ENCODE results near the gene NCKAP5. TPM values are rescaled to one million over a fixed set of nuclear protein-coding genes. Genes with fewer than 3 reads are reported as not detected.

NCKAP5 gene
- total and polyA plus RNA-seq, 11 donors: 0.51 to 10.5 (median 5.2) TPM

DNA sequence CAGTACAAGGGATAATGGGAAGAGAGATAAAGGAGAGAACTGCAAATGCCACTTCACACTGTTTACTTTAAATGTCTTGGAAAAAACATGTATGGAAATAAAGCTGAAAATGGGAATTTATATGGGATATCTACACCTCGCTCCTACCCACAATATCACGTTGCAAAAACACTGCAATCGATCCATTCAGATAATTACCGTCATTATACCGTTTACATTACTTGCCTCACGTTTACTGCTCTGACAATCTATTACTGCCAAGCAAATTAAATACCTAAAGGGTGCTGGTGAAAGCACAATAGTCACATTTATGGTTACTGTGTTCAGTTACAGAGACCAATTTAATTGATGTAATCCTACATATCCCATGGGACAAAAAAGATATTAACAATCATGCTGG lies 683.6 kb downstream of the NCKAP5 start:
- TF ChIP-seq, protein P1, sequence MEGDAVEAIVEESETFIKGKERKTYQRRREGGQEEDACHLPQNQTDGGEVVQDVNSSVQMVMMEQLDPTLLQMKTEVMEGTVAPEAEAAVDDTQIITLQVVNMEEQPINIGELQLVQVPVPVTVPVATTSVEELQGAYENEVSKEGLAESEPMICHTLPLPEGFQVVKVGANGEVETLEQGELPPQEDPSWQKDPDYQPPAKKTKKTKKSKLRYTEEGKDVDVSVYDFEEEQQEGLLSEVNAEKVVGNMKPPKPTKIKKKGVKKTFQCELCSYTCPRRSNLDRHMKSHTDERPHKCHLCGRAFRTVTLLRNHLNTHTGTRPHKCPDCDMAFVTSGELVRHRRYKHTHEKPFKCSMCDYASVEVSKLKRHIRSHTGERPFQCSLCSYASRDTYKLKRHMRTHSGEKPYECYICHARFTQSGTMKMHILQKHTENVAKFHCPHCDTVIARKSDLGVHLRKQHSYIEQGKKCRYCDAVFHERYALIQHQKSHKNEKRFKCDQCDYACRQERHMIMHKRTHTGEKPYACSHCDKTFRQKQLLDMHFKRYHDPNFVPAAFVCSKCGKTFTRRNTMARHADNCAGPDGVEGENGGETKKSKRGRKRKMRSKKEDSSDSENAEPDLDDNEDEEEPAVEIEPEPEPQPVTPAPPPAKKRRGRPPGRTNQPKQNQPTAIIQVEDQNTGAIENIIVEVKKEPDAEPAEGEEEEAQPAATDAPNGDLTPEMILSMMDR (IDR thresholded peaks at IDR 0.05): no peak
- TF ChIP-seq POLR2A (IDR thresholded peaks at IDR 0.05): no peak
- 87 to 91% (median 87%) methylated on average over 6 of the region's 6 CpGs for WGBS, 4 donors
- H3K4me3 ChIP-seq: no peak overlapping the region
- H3K36me3 ChIP-seq: no peaks in the 10 kb centered on the region
- H3K9me3 ChIP-seq: peaks cover 0 to 16% (median 4%) of the 10 kb centered on the region in 12 donors
- no peaks in the 10 kb centered on the region for H3K27me3 ChIP-seq
- H3K4me1 ChIP-seq: no peaks in the 10 kb centered on the region
- DNase-seq (no peak), ATAC-seq (no peak)
- intact Hi-C loops (cut with DNase I): no loop called here
- no peak overlapping the region for H3K27ac ChIP-seq

DNA sequence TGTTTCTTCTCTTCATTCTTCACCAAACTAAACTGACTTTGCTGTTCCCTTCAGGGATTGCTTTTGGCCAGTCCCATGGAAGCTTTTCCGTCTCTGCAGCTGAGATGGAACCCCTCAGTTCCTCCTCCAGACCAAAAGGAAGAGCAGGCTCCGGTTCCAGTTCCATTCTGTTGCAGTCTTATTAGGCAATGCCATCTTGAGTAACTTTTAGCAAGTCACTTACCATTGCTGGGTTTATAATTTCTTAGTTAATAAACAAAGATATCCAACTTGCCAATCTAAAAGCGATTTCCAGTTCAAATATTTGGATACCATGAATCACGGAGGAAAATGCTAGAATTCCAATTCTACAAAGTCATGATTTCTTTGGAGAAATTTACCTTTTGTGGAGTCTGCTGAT lies 684.0 kb downstream of the NCKAP5 start:
- no peak for DNase-seq
- Histone ChIP-seq H3K9me3 (peaks cover 0 to 16% (median 4%) of the 10 kb centered on the region in 12 donors), H3K27me3 (no peaks in the 10 kb centered on the region), H3K27ac (no peak overlapping the region), H3K4me3 (no peak overlapping the region), H3K4me1 (no peaks in the 10 kb centered on the region), H3K36me3 (no peaks in the 10 kb centered on the region)
- no peak for TF ChIP-seq POLR2A (IDR thresholded peaks at IDR 0.05)
- intact Hi-C loops (cut with DNase I): no loop called here
- no peak for ATAC-seq
- WGBS, 4 donors: 83 to 90% (median 88%) methylated on average over 4 of the region's 4 CpGs

DNA sequence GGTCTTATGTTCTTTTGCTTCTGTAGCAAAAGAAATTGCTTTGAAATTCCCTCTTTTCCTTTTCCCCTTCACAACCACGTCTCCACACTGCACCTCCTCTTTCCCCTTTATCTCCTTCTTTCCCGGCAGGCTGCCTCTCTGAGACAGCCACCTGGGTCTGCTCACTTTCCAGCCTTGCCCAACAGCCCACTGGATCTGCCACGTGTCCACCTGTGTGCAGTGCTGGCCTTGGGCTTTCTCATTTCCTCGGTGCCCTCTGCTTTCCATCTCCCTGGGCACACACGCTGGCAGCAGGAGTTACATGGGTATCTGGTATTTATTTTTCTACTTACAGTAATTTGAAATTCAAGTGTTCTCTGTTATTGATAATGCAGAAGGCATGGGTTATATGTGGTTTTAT lies 684.8 kb downstream of the NCKAP5 start:
- DNase-seq: no peak
- no peaks in the 10 kb centered on the region for H3K27me3 ChIP-seq
- H3K4me1 ChIP-seq: no peaks in the 10 kb centered on the region
- 75 to 87% (median 77%) methylated on average over 5 of the region's 5 CpGs for WGBS, 4 donors
- H3K9me3 ChIP-seq: peaks cover 0 to 16% (median 4%) of the 10 kb centered on the region in 12 donors
- no peaks in the 10 kb centered on the region for H3K36me3 ChIP-seq
- H3K27ac ChIP-seq: no peak overlapping the region
- ATAC-seq: no peak
- TF ChIP-seq, protein P1 (IDR thresholded peaks at IDR 0.05): no peak
- TF ChIP-seq POLR2A (IDR thresholded peaks at IDR 0.05): no peak
- intact Hi-C loops (cut with DNase I): no loop called here
- H3K4me3 ChIP-seq: no peak overlapping the region

DNA sequence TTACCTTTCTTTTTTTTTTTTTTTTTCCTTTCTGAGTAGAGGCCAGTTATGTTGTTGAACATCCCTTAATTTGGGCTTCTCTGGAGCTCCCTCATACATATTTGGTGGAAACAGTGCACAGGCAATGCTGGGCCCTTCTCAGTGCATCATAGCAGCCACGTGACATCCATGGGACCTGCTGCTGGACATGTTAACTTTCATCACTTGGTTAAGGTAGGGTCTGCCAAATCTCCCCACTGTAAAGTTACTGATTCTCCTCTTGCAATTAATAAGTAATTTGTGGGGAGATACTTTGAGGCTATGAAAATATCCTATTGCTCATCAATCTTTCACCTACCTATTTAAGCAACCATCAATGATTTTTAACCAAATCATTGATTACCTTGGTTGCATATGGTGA lies 686.7 kb downstream of the NCKAP5 start:
- no peaks in the 10 kb centered on the region for H3K4me1 ChIP-seq
- no peak overlapping the region for H3K4me3 ChIP-seq
- no peak overlapping the region for H3K27ac ChIP-seq
- TF ChIP-seq POLR2A (IDR thresholded peaks at IDR 0.05): no peak
- TF ChIP-seq, protein P1 (IDR thresholded peaks at IDR 0.05): no peak
- ATAC-seq (no peak), DNase-seq (no peak)
- H3K27me3 ChIP-seq: no peaks in the 10 kb centered on the region
- intact Hi-C loops (cut with DNase I): no loop called here
- H3K36me3 ChIP-seq: no peaks in the 10 kb centered on the region
- WGBS, 4 donors: 76 to 94% (median 89%) methylated on average over 1 of the region's 1 CpG
- peaks cover 0 to 11% (median 3%) of the 10 kb centered on the region in 12 donors for H3K9me3 ChIP-seq

DNA sequence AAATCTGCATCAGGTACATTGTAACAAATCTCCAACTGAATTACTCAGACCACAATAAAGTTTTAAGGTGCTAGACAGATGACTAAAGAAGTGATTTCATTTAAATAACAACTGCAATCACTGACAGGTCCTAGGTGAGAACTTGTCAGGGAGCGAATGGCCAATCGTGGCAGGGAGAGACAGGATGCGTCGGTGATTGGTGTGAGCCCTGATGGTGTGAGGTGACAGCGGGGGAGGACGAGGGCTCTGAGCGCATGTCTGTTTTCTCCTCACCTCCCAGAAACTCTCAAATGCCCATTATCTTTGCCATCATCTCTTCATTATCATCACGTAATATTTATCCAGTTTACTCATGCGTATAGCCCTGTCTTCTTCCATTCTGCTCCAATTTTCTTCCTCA lies 690.3 kb downstream of the NCKAP5 start:
- 86 to 94% (median 88%) methylated on average over 9 of the region's 9 CpGs for WGBS, 4 donors
- Histone ChIP-seq H3K27ac (no peak overlapping the region), H3K9me3 (no peaks in the 10 kb centered on the region), H3K4me1 (no peaks in the 10 kb centered on the region), H3K4me3 (no peak overlapping the region), H3K36me3 (no peaks in the 10 kb centered on the region), H3K27me3 (no peaks in the 10 kb centered on the region)
- DNase-seq (no peak), ATAC-seq (no peak)
- TF ChIP-seq, protein P1 (IDR thresholded peaks at IDR 0.05): no peak
- TF ChIP-seq POLR2A (IDR thresholded peaks at IDR 0.05): no peak
- intact Hi-C loops (cut with DNase I): no loop called here
